Sigmoid colon (tissue), 7 donors: ENCODE results near the gene SRSF2. TPM values are rescaled to one million over a fixed set of nuclear protein-coding genes. Genes with fewer than 3 reads are reported as not detected.
A peak's percentile ranks its signal among the peaks of the same experiment; 100 is the strongest.
"Not testable (repeated sequence)": the region's sequence is repeated elsewhere in the genome, so short reads cannot be mapped to it uniquely, and the experiment has no call there.

Experiments
- DNase-seq: peaks from one replicate; pipeline ENCODE4 v3.0.0-alpha.2; 2019
- H3K27ac ChIP-seq, 4 donors: fragments of 200-600 bp; sonication (generic); one replicate each; pipeline ENCODE4 v1.5.1; 2016 to 2019; ENCODE audit warnings: mild to moderate bottlenecking in 1 of 4
- H3K27me3 ChIP-seq, 3 donors: fragments of 200-600 bp; sonication (generic); one replicate each; pipeline ENCODE4 v1.5.1; 2019; ENCODE audit warnings: mild to moderate bottlenecking in 1 of 3
- H3K36me3 ChIP-seq, 4 donors: fragments of 200-600 bp; sonication (generic); one replicate each; pipeline ENCODE4 v1.5.1; 2016 to 2019
- H3K4me1 ChIP-seq, 4 donors: fragments of 200-600 bp; sonication (generic); one replicate each; pipeline ENCODE4 v1.5.1; 2017 to 2019
- H3K4me3 ChIP-seq, 4 donors: fragments of 200-600 bp; sonication (generic); one replicate each; pipeline ENCODE4 v1.5.1; 2017 to 2019; ENCODE audit warnings: mild to moderate bottlenecking in 2 of 4, moderate library complexity in 1 of 4
- H3K9me3 ChIP-seq, 4 donors: fragments of 200-600 bp in 3 of 4; sonication (generic) in 3 of 4; one replicate each; pipeline versions ENCODE4 v1.5.1 to v1.6.1; 2013 to 2019
- EP300 ChIP-seq, 4 donors: sonication (generic); formaldehyde crosslinking; IDR thresholded peaks; one replicate each; pipeline ENCODE4 v1.6.1; 2017; ENCODE audit warnings: antibody characterized with exemption in 4 of 4
- POLR2A ChIP-seq, 2 donors: fragments of 450-650 bp; IDR thresholded peaks; one replicate each; pipeline ENCODE4 v1.6.1; 2016; ENCODE audit warnings: antibody characterized with exemption in 2 of 2, mild to moderate bottlenecking in 2 of 2, moderate library complexity in 2 of 2
- POLR2AphosphoS5 ChIP-seq, 4 donors: sonication (generic); formaldehyde crosslinking; IDR thresholded peaks; one replicate each; pipeline ENCODE4 v1.6.1; 2017; ENCODE audit warnings: antibody characterized with exemption in 4 of 4
- WGBS, 2 donors: extraction: QIAGEN DNeasy Blood & Tissue Kit; methylation state at CpG; one replicate each; pipeline ENCODE4 v1.1.7; 2013; 5-methylcytosine and 5-hydroxymethylcytosine counted together
- intact Hi-C: fragments of 100-400 bp; cut with DNase I; formaldehyde crosslinking; loops from one replicate; pipeline ENCODE4 v1.15.1; 2023
- polyA plus RNA-seq, 3 donors: library from polyadenylated mRNA; stranded (reverse); fragments of 200-250 nt; gene quantifications; one replicate each; pipeline ENCODE4 v1.2.3, GENCODE V29; 2013
- total RNA-seq, 4 donors: library from RNA; depleted of rRNA; stranded (reverse); fragments of >200 nt; gene quantifications; one replicate each; pipeline ENCODE4 v1.1.0, GENCODE V29; 2016
- TF ChIP-seq, protein P1 (sequence below), 4 experiments: fragments of 450-650 bp in 3 of 4; fragments of 200-600 bp in 1 of 4; IDR thresholded peaks; one replicate each; pipeline ENCODE4 v1.5.1; 2016 to 2019; ENCODE audit warnings: antibody characterized with exemption in 4 of 4, mild to moderate bottlenecking in 3 of 4, moderate library complexity in 2 of 4
- donor health status: healthy with polysubstance abuse.
- donor health status: Bipolar disorder and iron deficiency.
- donor health status: healthy.

The SRSF2 gene
- total and polyA plus RNA-seq, 7 donors: 87.9 to 229 (median 126) TPM

DNA sequence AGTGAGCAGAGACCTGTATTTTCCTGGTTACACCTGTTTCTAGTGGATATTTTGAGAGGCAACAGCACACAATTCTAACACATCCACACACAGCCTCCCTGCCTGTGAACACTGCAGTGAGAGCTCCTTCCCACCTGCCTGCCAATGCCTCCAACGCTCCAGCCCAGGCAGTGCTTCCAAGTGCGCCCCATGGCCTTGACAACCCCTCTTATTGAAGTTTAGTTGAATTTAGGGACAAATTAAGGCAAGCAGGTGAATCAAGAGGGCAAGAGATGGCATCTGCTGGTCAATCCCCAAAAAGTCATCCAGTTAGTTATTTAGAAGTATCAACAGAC is 21.7 kb downstream of the SRSF2 start:
- WGBS, 2 donors: 90 to 93% methylated on average over 2 of the region's 2 CpGs
- Histone ChIP-seq H3K4me1 (peaks cover 0 to 47% (median 35%) of the 10 kb centered on the region in 4 donors), H3K9me3 (no peaks in the 10 kb centered on the region), H3K4me3 (no peak overlapping the region), H3K27ac (peak overlapping the region; percentile 43 to 92 (median 68)), H3K27me3 (no peaks in the 10 kb centered on the region), H3K36me3 (peaks cover 31 to 68% (median 51%) of the 10 kb centered on the region in 4 donors)
- TF ChIP-seq, protein P1, sequence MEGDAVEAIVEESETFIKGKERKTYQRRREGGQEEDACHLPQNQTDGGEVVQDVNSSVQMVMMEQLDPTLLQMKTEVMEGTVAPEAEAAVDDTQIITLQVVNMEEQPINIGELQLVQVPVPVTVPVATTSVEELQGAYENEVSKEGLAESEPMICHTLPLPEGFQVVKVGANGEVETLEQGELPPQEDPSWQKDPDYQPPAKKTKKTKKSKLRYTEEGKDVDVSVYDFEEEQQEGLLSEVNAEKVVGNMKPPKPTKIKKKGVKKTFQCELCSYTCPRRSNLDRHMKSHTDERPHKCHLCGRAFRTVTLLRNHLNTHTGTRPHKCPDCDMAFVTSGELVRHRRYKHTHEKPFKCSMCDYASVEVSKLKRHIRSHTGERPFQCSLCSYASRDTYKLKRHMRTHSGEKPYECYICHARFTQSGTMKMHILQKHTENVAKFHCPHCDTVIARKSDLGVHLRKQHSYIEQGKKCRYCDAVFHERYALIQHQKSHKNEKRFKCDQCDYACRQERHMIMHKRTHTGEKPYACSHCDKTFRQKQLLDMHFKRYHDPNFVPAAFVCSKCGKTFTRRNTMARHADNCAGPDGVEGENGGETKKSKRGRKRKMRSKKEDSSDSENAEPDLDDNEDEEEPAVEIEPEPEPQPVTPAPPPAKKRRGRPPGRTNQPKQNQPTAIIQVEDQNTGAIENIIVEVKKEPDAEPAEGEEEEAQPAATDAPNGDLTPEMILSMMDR (IDR thresholded peaks at IDR 0.05): no peak
- TF ChIP-seq POLR2A (IDR thresholded peaks at IDR 0.05) (no peak), POLR2AphosphoS5 (IDR thresholded peaks at IDR 0.05) (no peak), EP300 (IDR thresholded peaks at IDR 0.05) (no peak)
- intact Hi-C loops: loop anchor here (2.0 to 5.0 kb wide), 3 partner anchors 33 to 193 kb away; no protein-coding TSS in a partner anchor
- no peak for DNase-seq

DNA sequence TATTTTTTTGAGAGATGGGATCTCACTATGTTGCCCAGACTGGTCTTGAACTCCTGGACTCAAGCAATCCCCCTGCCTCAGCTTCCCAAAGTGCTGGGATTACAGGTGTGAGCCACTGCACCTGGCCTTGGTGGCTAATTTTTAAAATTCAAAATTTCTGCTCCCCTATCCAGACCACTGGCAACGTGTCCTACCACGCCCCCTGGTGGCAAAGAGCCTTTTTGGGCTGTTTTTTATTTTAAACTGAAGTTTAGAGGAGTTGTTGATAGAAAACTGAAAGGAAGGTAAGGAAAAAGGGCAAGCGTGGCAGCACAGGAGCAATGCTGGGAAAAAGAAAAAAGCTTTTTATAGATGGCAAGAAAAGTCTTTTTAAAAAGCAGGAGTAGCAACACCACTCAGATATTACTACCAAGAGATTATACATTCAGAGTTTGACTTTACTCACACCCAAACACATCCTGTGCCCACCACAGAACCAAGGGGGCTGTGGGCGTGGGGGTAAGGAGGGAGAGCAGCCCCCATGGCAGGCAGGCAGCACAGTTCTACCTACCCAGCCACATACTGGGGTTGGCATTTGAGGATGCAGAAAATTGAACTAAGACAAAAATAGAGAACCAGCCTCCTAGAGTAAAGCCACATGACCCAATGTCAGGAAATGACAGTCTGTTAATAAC is 22.2 kb downstream of the SRSF2 start:
- DNase-seq: peak; percentile 80
- Histone ChIP-seq H3K9me3 (no peaks in the 10 kb centered on the region), H3K4me3 (no peak overlapping the region), H3K4me1 (peaks cover 0 to 47% (median 35%) of the 10 kb centered on the region in 4 donors), H3K27me3 (no peaks in the 10 kb centered on the region), H3K27ac (peak overlapping the region; percentile 43 to 92 (median 68)), H3K36me3 (peaks cover 26 to 63% (median 46%) of the 10 kb centered on the region in 4 donors)
- WGBS, 2 donors: 18 to 32% methylated on average over 4 of the region's 4 CpGs
- intact Hi-C loops: loop anchor here (2.0 to 5.0 kb wide), 5 partner anchors 32 to 193 kb away; no protein-coding TSS in a partner anchor
- TF ChIP-seq POLR2A (IDR thresholded peaks at IDR 0.05): no peak
- TF ChIP-seq, protein P1 (IDR thresholded peaks at IDR 0.05): peak; percentile 70 to 82 (median 74)
- no peak for TF ChIP-seq EP300 (IDR thresholded peaks at IDR 0.05)

DNA sequence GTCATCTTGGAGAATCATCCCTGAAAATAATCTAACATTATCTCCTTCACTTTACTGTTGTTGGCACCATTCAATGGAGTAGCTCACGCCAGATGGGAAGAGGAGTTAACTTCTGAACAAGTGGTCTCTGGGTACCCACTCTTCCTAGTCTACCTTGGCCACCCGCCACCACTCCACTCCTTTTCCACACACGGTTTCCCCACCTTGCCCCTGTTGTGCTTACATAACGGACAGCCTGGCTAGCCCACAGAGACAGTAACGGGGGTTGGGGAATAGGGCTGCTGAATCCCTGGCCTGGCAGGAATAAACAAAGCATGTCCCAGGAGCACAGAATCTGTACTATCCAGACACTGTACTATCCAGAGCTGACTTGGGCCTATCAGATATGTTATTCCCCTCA is 22.8 kb downstream of the SRSF2 start:
- Histone ChIP-seq H3K4me3 (no peak overlapping the region), H3K27ac (peak overlapping the region; percentile 43 to 92 (median 68)), H3K4me1 (peaks cover 0 to 50% (median 36%) of the 10 kb centered on the region in 4 donors), H3K36me3 (peaks cover 20 to 57% (median 40%) of the 10 kb centered on the region in 4 donors), H3K27me3 (no peaks in the 10 kb centered on the region), H3K9me3 (no peaks in the 10 kb centered on the region)
- DNase-seq: no peak
- intact Hi-C loops: loop anchor here (2.0 to 5.0 kb wide), 3 partner anchors 32 to 92 kb away; no protein-coding TSS in a partner anchor
- TF ChIP-seq, protein P1 (IDR thresholded peaks at IDR 0.05): no peak
- TF ChIP-seq POLR2A (IDR thresholded peaks at IDR 0.05) (no peak), POLR2AphosphoS5 (IDR thresholded peaks at IDR 0.05) (no peak), EP300 (IDR thresholded peaks at IDR 0.05) (no peak)
- WGBS, 2 donors: 86 to 91% methylated on average over 5 of the region's 5 CpGs

DNA sequence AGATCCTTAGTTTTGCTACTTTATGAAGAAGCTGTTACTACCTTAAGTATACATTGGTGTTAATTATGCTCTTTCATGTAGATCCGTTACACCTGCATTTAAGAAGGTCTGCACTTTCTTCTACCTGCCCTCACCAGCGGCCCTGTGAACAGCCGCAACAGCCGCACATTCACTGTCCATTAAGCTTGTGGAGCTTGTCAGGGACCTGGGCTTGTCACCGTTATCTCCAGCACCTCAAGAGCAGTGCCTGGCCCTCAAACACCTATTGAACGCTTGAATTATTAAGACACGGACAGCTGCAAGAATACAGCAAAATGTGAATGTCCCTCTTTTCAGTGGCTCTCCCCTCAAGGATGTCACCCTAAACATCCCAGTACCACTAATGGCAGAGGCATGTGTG is 23.4 kb downstream of the SRSF2 start:
- H3K4me1 ChIP-seq: peaks cover 0 to 56% (median 40%) of the 10 kb centered on the region in 4 donors
- H3K36me3 ChIP-seq: peaks cover 14 to 51% (median 34%) of the 10 kb centered on the region in 4 donors
- TF ChIP-seq, protein P1 (IDR thresholded peaks at IDR 0.05): no peak
- TF ChIP-seq POLR2AphosphoS5 (IDR thresholded peaks at IDR 0.05) (no peak), EP300 (IDR thresholded peaks at IDR 0.05) (no peak), POLR2A (IDR thresholded peaks at IDR 0.05) (no peak)
- peak overlapping the region in 2 of 4 donors; percentile 69 to 92 for H3K27ac ChIP-seq
- intact Hi-C loops: loop anchor here (2.0 to 5.0 kb wide), 3 partner anchors 31 to 91 kb away; no protein-coding TSS in a partner anchor
- no peaks in the 10 kb centered on the region for H3K9me3 ChIP-seq
- no peak overlapping the region for H3K4me3 ChIP-seq
- no peaks in the 10 kb centered on the region for H3K27me3 ChIP-seq
- DNase-seq: no peak
- 96 to 97% methylated on average over 7 of the region's 7 CpGs for WGBS, 2 donors

DNA sequence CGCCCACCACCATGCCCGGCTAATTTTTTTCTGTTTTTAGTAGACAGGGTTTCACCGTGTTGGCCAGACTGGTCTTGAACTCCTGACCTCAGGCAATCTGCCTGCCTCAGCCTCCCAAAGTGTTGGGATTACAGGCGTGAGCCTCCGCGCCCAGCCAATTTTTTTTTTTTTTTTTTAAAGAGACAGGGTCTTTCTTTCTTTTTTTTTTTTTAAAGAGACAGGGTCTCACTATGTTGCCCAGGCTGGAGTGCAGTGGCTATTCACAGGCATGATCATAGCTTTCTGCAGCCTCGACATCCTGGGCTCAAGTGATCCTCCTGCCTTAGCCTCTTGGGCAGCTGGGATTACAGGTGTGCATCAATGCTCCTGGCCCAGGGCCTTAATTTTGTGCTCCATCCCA is 24.8 kb downstream of the SRSF2 start:
- not testable (repeated sequence) for H3K27me3 ChIP-seq, DNase-seq, H3K4me3 ChIP-seq, H3K9me3 ChIP-seq
- Histone ChIP-seq H3K27ac (peak overlapping the region; percentile 92 to 100 (median 96)), H3K4me1 (peaks cover 0 to 70% (median 55%) of the 10 kb centered on the region in 4 donors), H3K36me3 (peaks cover 7 to 37% (median 21%) of the 10 kb centered on the region in 4 donors)
- intact Hi-C loops: loop anchor here (5.0 kb wide), 2 partner anchors 40 to 90 kb away; no protein-coding TSS in a partner anchor
- WGBS, 2 donors: 66 to 77% methylated on average over 7 of the region's 7 CpGs
